Esophagus squamous epithelium (tissue), 4 donors: ENCODE results near the gene TMEM167B.

Experiments
- POLR2A ChIP-seq, 4 donors: fragments of 450-650 bp; IDR thresholded peaks; one replicate each; pipeline ENCODE4 v1.6.1; 2017; ENCODE audit warnings: antibody characterized with exemption in 4 of 4, mild to moderate bottlenecking in 4 of 4, moderate library complexity in 3 of 4
- TF ChIP-seq, protein P1 (sequence below), 6 experiments: fragments of 450-650 bp in 4 of 6; fragments of 200-600 bp in 2 of 6; sonication (generic) in 2 of 6; IDR thresholded peaks; one replicate each; pipeline ENCODE4 v1.5.1; 2016 to 2019; ENCODE audit warnings: antibody characterized with exemption in 6 of 6, mild to moderate bottlenecking in 4 of 6, moderate library complexity in 4 of 6

DNA sequence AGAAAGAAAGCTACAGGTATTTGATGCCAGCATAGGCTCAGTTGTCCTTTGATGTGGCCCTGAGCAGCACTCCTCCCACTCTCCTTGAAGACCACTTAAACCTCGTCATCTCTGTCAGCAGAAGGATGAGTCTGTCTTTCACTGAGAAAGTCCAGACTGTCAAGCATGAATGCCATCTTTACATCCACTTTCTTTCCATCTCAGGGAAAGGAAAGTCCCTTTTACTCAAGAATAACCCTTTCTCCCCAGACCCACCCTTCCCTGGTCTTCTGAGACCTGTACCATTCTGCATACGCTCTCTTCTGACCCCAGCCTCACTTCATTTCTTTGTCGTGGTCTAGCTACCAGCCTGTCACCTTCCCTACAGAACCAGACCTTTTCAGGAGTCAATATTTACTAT, 19.3 kb downstream of the TMEM167B start:
- TF ChIP-seq POLR2A (IDR thresholded peaks at IDR 0.05) = no peak
- TF ChIP-seq, protein P1, sequence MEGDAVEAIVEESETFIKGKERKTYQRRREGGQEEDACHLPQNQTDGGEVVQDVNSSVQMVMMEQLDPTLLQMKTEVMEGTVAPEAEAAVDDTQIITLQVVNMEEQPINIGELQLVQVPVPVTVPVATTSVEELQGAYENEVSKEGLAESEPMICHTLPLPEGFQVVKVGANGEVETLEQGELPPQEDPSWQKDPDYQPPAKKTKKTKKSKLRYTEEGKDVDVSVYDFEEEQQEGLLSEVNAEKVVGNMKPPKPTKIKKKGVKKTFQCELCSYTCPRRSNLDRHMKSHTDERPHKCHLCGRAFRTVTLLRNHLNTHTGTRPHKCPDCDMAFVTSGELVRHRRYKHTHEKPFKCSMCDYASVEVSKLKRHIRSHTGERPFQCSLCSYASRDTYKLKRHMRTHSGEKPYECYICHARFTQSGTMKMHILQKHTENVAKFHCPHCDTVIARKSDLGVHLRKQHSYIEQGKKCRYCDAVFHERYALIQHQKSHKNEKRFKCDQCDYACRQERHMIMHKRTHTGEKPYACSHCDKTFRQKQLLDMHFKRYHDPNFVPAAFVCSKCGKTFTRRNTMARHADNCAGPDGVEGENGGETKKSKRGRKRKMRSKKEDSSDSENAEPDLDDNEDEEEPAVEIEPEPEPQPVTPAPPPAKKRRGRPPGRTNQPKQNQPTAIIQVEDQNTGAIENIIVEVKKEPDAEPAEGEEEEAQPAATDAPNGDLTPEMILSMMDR (IDR thresholded peaks at IDR 0.05) = no peak
